ENCODE measurements around the gene CEP192. TPM values are rescaled to one million over a fixed set of nuclear protein-coding genes. Genes with fewer than 3 reads are reported as not detected.

The CEP192 gene
- total RNA-seq, 1 donor from 2014 or later = 13.9 TPM

GRCh38 chr18:13145636-13146190 lies 154.6 kb downstream of the CEP192 start:
- Histone ChIP-seq H3K9ac (ENCODE audit: low read length) (no peak overlapping the region), H3K4me3 (ENCODE audit: insufficient read depth, low read depth, low read length) (no peak overlapping the region), H3K36me3 (ENCODE audit: insufficient read depth, low read length) (no peaks in the 10 kb centered on the region), H3K79me2 (ENCODE audit: insufficient read depth, low read length) (no peaks in the 10 kb centered on the region), H3K27ac (ENCODE audit: low read depth, low read length) (no peak overlapping the region), H2AFZ (ENCODE audit: low read depth, low read length) (no peak overlapping the region), H4K20me1 (ENCODE audit: insufficient read depth, low read length) (no peaks in the 10 kb centered on the region), H3K9me3 (ENCODE audit: insufficient read depth, low read depth, low read length) (peaks cover 10% of the 10 kb centered on the region), H3K4me1 (ENCODE audit: insufficient read depth, low read length) (no peaks in the 10 kb centered on the region), H3K27me3 (ENCODE audit: insufficient read depth, low read length) (no peaks in the 10 kb centered on the region), H3K4me2 (ENCODE audit: low read length) (no peak overlapping the region)
- TF ChIP-seq, protein P1, sequence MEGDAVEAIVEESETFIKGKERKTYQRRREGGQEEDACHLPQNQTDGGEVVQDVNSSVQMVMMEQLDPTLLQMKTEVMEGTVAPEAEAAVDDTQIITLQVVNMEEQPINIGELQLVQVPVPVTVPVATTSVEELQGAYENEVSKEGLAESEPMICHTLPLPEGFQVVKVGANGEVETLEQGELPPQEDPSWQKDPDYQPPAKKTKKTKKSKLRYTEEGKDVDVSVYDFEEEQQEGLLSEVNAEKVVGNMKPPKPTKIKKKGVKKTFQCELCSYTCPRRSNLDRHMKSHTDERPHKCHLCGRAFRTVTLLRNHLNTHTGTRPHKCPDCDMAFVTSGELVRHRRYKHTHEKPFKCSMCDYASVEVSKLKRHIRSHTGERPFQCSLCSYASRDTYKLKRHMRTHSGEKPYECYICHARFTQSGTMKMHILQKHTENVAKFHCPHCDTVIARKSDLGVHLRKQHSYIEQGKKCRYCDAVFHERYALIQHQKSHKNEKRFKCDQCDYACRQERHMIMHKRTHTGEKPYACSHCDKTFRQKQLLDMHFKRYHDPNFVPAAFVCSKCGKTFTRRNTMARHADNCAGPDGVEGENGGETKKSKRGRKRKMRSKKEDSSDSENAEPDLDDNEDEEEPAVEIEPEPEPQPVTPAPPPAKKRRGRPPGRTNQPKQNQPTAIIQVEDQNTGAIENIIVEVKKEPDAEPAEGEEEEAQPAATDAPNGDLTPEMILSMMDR (IDR thresholded peaks at IDR 0.05; ENCODE audit: insufficient read depth, low read depth, low read length) = no peak
- TF ChIP-seq EZH2 (IDR thresholded peaks at IDR 0.05; ENCODE audit: insufficient read depth, low read length) = no peak
- FAIRE-seq (no peak), DNase-seq (ENCODE audit: low read depth) (no peak)
- Mint-ChIP-seq H3K36me3 (ENCODE audit: low read depth, unreplicated experiment) (peaks cover 3% of the 10 kb centered on the region), H3K27ac (ENCODE audit: unreplicated experiment) (no peak overlapping the region), H3K9me3 (ENCODE audit: unreplicated experiment) (peaks cover 14% of the 10 kb centered on the region), H3K4me3 (ENCODE audit: unreplicated experiment) (no peak overlapping the region), H3K4me1 (ENCODE audit: low read depth, unreplicated experiment) (no peaks in the 10 kb centered on the region), H3K27me3 (ENCODE audit: low read depth, unreplicated experiment) (no peaks in the 10 kb centered on the region)

DNA sequence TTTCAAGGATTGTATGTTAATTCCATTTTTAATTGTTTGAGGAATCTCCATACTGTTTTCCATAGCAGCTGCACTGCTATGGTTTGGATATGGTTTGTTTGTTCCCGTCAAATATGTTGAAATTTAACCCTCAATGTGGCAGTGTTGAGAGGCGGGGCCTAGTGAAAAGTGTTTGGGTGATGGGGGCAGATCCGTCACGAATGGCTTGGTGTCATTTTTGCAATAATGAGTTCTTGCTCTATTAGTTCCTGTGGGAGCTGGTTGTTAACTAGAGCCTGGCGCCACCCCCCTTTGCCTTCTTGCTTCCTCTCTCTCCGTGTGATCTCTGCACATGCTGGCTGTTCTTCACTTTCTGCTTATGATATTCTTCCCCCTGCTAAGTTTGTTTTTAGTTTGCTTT lies 156.0 kb downstream of the CEP192 start:
- Histone ChIP-seq H3K9me3 (ENCODE audit: insufficient read depth, low read depth, low read length) (peaks cover 10% of the 10 kb centered on the region), H3K27ac (ENCODE audit: low read depth, low read length) (no peak overlapping the region), H3K4me1 (ENCODE audit: insufficient read depth, low read length) (no peaks in the 10 kb centered on the region), H4K20me1 (ENCODE audit: insufficient read depth, low read length) (no peaks in the 10 kb centered on the region), H3K4me2 (ENCODE audit: low read length) (no peak overlapping the region), H3K27me3 (ENCODE audit: insufficient read depth, low read length) (no peaks in the 10 kb centered on the region), H3K9ac (ENCODE audit: low read length) (no peak overlapping the region), H3K79me2 (ENCODE audit: insufficient read depth, low read length) (no peaks in the 10 kb centered on the region), H3K4me3 (ENCODE audit: insufficient read depth, low read depth, low read length) (no peak overlapping the region), H3K36me3 (ENCODE audit: insufficient read depth, low read length) (no peaks in the 10 kb centered on the region), H2AFZ (ENCODE audit: low read depth, low read length) (no peak overlapping the region)
- no peaks in the 10 kb centered on the region for H3K27me3 Mint-ChIP-seq (ENCODE audit: low read depth, unreplicated experiment)
- H3K4me3 Mint-ChIP-seq (ENCODE audit: unreplicated experiment) = no peak overlapping the region
- FAIRE-seq (no peak), DNase-seq (ENCODE audit: low read depth) (no peak)
- peaks cover 3% of the 10 kb centered on the region for H3K36me3 Mint-ChIP-seq (ENCODE audit: low read depth, unreplicated experiment)
- peaks cover 16% of the 10 kb centered on the region for H3K9me3 Mint-ChIP-seq (ENCODE audit: unreplicated experiment)
- no peak for TF ChIP-seq EZH2 (IDR thresholded peaks at IDR 0.05; ENCODE audit: insufficient read depth, low read length)
- TF ChIP-seq, protein P1 (IDR thresholded peaks at IDR 0.05; ENCODE audit: insufficient read depth, low read depth, low read length) = no peak
- H3K4me1 Mint-ChIP-seq (ENCODE audit: low read depth, unreplicated experiment) = no peaks in the 10 kb centered on the region
- peak overlapping the region; percentile 21 for H3K27ac Mint-ChIP-seq (ENCODE audit: unreplicated experiment)

GRCh38 chr18:13151656-13152055 lies 160.5 kb downstream of the CEP192 start:
- Histone ChIP-seq H3K4me3 (ENCODE audit: insufficient read depth, low read depth, low read length) (no peak overlapping the region), H2AFZ (ENCODE audit: low read depth, low read length) (no peak overlapping the region), H3K4me2 (ENCODE audit: low read length) (no peak overlapping the region), H3K9ac (ENCODE audit: low read length) (no peak overlapping the region), H3K36me3 (ENCODE audit: insufficient read depth, low read length) (no peaks in the 10 kb centered on the region), H4K20me1 (ENCODE audit: insufficient read depth, low read length) (no peaks in the 10 kb centered on the region), H3K4me1 (ENCODE audit: insufficient read depth, low read length) (no peaks in the 10 kb centered on the region), H3K27ac (ENCODE audit: low read depth, low read length) (no peak overlapping the region), H3K79me2 (ENCODE audit: insufficient read depth, low read length) (no peaks in the 10 kb centered on the region), H3K9me3 (ENCODE audit: insufficient read depth, low read depth, low read length) (peaks cover under 1% of the 10 kb centered on the region), H3K27me3 (ENCODE audit: insufficient read depth, low read length) (no peaks in the 10 kb centered on the region)
- FAIRE-seq (no peak), DNase-seq (ENCODE audit: low read depth) (no peak)
- Mint-ChIP-seq H3K27ac (ENCODE audit: unreplicated experiment) (no peak overlapping the region), H3K27me3 (ENCODE audit: low read depth, unreplicated experiment) (no peaks in the 10 kb centered on the region), H3K9me3 (ENCODE audit: unreplicated experiment) (peaks cover 13% of the 10 kb centered on the region), H3K4me3 (ENCODE audit: unreplicated experiment) (no peak overlapping the region), H3K4me1 (ENCODE audit: low read depth, unreplicated experiment) (no peaks in the 10 kb centered on the region), H3K36me3 (ENCODE audit: low read depth, unreplicated experiment) (no peaks in the 10 kb centered on the region)
- TF ChIP-seq EZH2 (IDR thresholded peaks at IDR 0.05; ENCODE audit: insufficient read depth, low read length) = no peak
- TF ChIP-seq, protein P1 (IDR thresholded peaks at IDR 0.05; ENCODE audit: insufficient read depth, low read depth, low read length) = no peak
